ENCODE measurements around the gene CLIC2.

CLIC2 gene

DNA sequence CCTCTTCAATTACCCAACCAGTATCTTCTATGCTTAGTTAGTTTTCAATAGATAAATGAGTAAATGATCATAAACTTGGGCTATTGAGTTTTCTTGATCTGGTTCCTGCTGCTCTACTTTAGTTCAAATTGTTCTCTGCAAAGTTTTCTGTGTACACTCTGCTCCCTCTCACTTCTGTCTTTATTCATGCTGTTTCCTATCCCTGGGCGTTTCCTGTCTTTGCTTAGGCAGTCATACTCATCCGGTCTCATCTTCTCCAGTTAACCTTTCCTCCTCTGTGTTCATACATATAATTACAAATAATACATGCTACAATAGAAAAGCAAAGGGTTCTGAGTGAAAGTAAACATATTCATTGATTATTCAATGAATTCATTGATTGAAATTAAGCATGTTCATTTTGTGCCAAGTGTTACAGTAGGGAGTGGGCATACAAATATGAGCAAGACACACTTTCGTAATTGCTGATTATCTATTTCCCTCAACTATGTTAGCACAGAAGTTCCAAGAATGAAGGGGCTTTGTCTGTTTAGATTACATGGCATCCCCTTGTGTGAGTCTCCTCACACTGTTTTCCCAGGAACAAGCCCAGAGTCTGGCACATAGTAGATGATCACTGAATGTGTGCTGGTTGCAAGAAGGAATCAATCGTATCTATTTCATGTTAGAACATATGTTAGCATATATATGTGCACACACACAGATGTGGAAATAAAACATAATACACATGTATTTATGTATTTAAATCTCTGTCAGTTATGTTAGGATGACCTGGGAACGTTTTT, 71.3 kb downstream of the CLIC2 start:
- no peak for DNase-seq

DNA sequence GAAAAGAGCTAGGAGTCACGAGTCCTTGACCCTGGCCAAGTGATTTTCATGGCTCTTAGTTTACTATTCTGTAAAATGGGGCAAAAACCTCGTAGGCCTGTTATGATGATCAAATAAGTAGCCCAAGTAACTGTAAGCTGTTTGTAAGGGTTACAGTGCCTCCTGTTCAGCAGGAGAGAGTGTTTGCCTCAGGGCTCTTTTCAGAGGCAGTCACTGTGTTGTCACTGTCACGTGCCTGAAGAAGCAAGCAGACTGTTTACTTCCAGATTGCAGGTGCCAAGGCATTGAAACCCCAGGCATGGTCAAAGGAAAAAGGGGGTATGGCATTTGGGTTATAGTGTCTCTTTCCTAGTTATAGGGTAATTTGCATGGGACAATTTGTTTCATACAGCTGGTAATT, 74.7 kb downstream of the CLIC2 start:
- DNase-seq = no peak

DNA sequence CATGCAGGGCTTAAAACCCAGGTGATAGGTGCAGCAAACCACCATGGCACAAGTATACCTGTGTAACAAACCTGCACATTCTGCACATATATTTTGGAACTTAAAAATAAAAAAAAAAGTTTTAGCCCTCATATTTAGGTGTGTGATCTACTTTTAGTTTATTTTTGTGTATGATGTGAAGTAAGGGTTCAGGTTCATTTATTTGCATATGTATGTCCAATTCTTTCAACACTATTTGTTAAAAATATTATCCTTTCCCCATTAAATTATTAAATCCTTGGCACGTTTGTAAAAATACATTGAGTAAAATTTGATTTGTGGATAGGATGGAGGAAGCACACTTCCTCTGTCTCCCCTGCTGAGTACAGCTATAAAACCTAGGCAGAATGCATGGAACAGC, 83.0 kb downstream of the CLIC2 start:
- DNase-seq = no peak

DNA sequence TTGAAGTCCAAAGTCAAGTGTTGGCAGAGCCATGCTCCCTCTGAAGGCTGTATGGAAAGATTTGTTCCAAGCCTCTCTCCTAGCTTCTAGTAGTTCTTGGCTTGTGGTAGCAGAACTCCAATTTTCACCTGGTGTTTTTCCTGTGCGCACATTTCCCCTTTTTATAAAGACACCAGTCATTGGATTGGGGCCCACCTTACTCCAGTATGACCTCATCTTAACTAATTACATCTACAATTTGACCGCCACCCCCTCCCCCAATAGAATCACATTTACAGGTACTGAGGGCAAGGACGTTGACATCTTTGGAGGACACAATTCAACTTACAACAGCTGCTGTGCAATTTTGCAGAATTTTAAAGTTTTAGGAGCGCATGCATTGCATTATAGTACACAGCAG, 86.9 kb downstream of the CLIC2 start:
- DNase-seq = no peak

DNA sequence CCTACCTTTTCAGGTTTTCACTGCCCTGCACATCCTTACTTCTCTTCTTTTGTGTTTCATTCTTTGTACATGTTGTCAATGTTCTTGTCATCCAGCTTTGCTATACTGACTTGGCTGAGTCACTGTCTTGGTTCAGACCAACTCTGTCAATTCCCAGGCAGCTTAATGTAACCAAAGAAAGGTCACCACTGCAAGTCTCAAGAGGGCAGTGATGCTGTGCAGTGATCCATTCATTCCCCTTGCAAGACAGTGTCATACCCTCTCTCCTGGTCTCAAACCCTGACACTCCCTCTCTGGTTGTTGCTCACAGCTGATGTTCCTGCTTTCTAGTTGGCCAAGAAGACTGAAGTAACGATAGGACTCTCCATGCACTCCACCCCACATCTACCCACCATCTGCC, 87.7 kb downstream of the CLIC2 start:
- DNase-seq = no peak

DNA sequence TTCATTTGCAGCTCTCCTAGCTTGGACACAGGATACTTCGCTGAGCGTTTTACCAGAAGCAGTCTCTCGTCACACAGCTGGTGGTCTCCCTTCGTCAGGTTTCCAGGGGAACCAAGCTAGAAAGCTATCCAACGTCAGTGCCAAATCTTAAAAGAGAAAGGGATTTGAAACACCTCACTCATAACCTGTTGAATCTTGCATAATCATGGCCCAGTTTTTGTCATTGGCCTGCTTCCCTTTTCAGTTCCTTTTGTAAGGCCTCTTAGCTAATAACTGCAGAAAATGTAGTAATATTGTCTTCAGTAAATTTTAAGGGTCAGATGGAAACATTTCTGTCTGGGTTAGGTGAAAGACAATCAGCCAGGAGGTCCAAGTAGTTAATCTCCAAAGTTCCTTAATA, 92.1 kb downstream of the CLIC2 start:
- no peak for DNase-seq

DNA sequence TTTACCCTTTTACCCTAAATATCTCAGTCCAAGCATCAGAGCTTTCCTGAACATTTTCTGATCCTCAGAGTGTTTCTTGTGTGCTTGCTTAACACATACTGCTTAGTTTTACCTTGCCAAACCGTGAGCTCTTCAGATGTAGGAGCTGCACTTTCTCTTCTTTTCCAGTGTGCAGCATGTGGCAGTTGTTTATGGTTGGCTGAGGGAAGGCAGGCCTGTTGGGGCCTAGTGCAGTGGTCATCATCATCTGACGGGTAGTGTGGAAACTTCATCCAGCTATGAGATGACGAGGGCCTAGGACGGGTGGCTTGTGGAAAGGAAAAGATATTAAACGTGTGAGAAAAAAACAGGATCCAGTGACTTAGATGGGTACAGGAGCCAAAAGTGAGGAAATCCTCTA, 96.7 kb downstream of the CLIC2 start:
- DNase-seq = no peak

DNA sequence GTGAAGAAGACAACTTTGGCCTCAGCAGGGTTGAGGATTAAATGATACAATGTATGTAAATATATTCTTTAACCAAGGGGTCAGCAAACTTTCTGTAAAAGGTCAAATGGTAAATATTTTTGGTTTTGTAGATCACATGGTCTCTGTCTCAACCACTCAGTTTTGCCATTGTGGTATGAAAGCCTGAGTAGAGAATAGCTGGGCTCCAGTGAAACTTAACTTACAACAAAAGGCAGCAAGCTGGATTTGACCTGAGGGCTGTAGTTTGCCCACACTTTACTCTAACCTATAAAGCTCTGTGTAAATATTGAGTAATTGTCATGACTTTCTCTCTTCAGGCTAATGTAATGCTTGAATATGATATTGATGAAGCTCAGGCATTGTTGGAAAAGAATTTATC, 98.5 kb downstream of the CLIC2 start:
- DNase-seq = no peak

DNA sequence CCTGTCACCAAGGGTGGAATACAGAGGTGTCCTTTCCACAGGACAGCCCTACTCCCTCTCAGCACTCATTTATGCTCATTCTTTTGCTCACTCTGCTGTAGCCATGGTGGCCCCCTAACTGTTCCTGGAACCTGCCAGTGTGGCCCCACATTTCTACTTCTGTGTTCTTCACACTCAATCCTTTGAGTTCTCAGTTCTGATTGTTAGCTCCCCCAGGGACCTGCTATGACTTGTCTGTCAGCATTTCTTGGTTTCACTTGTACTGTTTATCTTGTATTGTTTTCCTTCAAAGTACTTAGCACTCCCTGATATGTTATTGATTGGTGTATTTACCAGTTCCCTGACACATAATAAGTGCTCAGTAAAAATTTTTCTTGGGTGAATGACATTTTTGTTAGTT, 103.3 kb downstream of the CLIC2 start:
- DNase-seq = no peak
